A673 (cell line): ENCODE measurements around the gene CXCL6. TPM values are rescaled to one million over a fixed set of nuclear protein-coding genes. Genes with fewer than 3 reads are reported as not detected.

Experiments
- BruUV-seq: library from RNA; stranded (reverse); fragments of 400-500 nt; replicated peaks from 2 replicates; lab custom pipeline; 2021; lab: Mats Ljungman, UMichigan
- CTCF ChIA-PET: fragments of 300-600 bp; sonication (Branson Sonifier 250); formaldehyde crosslinking; loops from one replicate; lab custom pipeline; 2022; ENCODE audit warnings: antibody characterized with exemption; lab: Charles Lee
- POLR2A ChIA-PET: fragments of 300-600 bp; sonication (Branson Sonifier 250); formaldehyde crosslinking; loops from one replicate; lab custom pipeline; 2022; ENCODE audit warnings: antibody characterized with exemption; ENCODE audit not compliant: low non-redundant PET; lab: Charles Lee
- DNase-seq: peaks from one replicate; pipeline ENCODE4 v3.0.0-alpha.2; 2015; ENCODE audit warnings: low spot score
- H3K27ac ChIP-seq: fragments of 200-600 bp; sonication (generic); 2 replicates; pipeline ENCODE4 v1.5.1; 2016; ENCODE audit warnings: mixed run types, low read depth, mild to moderate bottlenecking, mixed read lengths, antibody characterized with exemption, low read length; ENCODE audit not compliant: poor library complexity, severe bottlenecking
- H3K27me3 ChIP-seq: fragments of 200-600 bp; sonication (generic); replicated peaks from 2 replicates; pipeline ENCODE4 v1.6.1; 2017; ENCODE audit warnings: mixed run types, low read depth, mild to moderate bottlenecking, mixed read lengths, antibody characterized with exemption, low read length; ENCODE audit not compliant: insufficient read depth, poor library complexity
- H3K36me3 ChIP-seq: fragments of 200-600 bp; sonication (generic); 2 replicates; pipeline ENCODE4 v1.6.1; 2016; ENCODE audit warnings: mixed run types, mild to moderate bottlenecking, mixed read lengths, antibody characterized with exemption, low read length; ENCODE audit not compliant: insufficient read depth, poor library complexity, severe bottlenecking
- H3K4me1 ChIP-seq: fragments of 200-600 bp; sonication (generic); 2 replicates; pipeline ENCODE4 v1.6.1; 2017; ENCODE audit warnings: mixed run types, mild to moderate bottlenecking, mixed read lengths, antibody characterized with exemption, low read length; ENCODE audit not compliant: insufficient read depth, poor library complexity, severe bottlenecking
- H3K4me3 ChIP-seq: fragments of 200-600 bp; sonication (generic); 2 replicates; pipeline ENCODE4 v1.5.1; 2016; ENCODE audit warnings: low read depth, mixed run types, mild to moderate bottlenecking, mixed read lengths, low read length; ENCODE audit not compliant: poor library complexity, severe bottlenecking
- H3K9me3 ChIP-seq: fragments of 200-600 bp; sonication (generic); 2 replicates; pipeline ENCODE4 v1.6.1; 2016; ENCODE audit warnings: mixed run types, low read depth, mild to moderate bottlenecking, mixed read lengths, antibody characterized with exemption, low read length; ENCODE audit not compliant: poor library complexity, severe bottlenecking
- CTCF ChIP-seq: fragments of 300-800, 200-600 bp; sonication (generic); conservative IDR thresholded peaks from 2 replicates; pipeline ENCODE4 v1.5.1; 2017; ENCODE audit warnings: low read depth, mild to moderate bottlenecking, antibody characterized with exemption, low read length, moderate library complexity, mixed read lengths
- EZH2 ChIP-seq: fragments of 200-600 bp; sonication (generic); IDR thresholded peaks from 2 replicates; pipeline ENCODE4 v1.6.1; 2017; ENCODE audit warnings: borderline replicate concordance, low read depth, mild to moderate bottlenecking, mixed read lengths, antibody characterized with exemption, low read length; ENCODE audit not compliant: poor library complexity, severe bottlenecking
- intact Hi-C: fragments of 100-400 bp; cut with micrococcal nuclease; formaldehyde crosslinking; loops from one replicate; pipeline ENCODE4 v1.10.0; 2022; ENCODE audit not compliant: unreplicated experiment
- total RNA-seq: library from RNA; stranded (reverse); gene quantifications from 2 replicates; pipeline ENCODE4 v1.2.3, GENCODE V29; 2021

CXCL6 gene
- total RNA-seq, 1 experiment from 2014 or later = 0.56 TPM

- DNase-seq = no peak
- BruUV-seq = no TSS peak
- Histone ChIP-seq H3K9me3 (no peaks in the 10 kb centered on the region), H3K27ac (no peak overlapping the region), H3K4me1 (no peaks in the 10 kb centered on the region), H3K27me3 (no peaks in the 10 kb centered on the region), H3K4me3 (no peak overlapping the region), H3K36me3 (no peaks in the 10 kb centered on the region)
- TF ChIP-seq CTCF = no peak
- no peak for TF ChIP-seq EZH2
- ChIA-PET POLR2A (no interaction called here), CTCF (no interaction called here)
- intact Hi-C loops = no loop called here
Measured at GRCh38 chr4:73844345-73844744, 7.9 kb downstream of the CXCL6 start.

- Histone ChIP-seq H3K27ac (no peak overlapping the region), H3K4me3 (no peak overlapping the region), H3K4me1 (no peaks in the 10 kb centered on the region), H3K36me3 (no peaks in the 10 kb centered on the region), H3K27me3 (no peaks in the 10 kb centered on the region), H3K9me3 (no peaks in the 10 kb centered on the region)
- intact Hi-C loops = no loop called here
- no peak for DNase-seq
- CTCF ChIA-PET = no interaction called here
- POLR2A ChIA-PET = no interaction called here
- TF ChIP-seq CTCF = no peak
- TF ChIP-seq EZH2 = no peak
- no TSS peak for BruUV-seq
Measured at GRCh38 chr4:73844806-73845205, 8.3 kb downstream of the CXCL6 start.

- Histone ChIP-seq H3K27me3 (no peaks in the 10 kb centered on the region), H3K4me1 (no peaks in the 10 kb centered on the region), H3K9me3 (no peaks in the 10 kb centered on the region), H3K4me3 (no peak overlapping the region), H3K27ac (no peak overlapping the region), H3K36me3 (no peaks in the 10 kb centered on the region)
- POLR2A ChIA-PET = no interaction called here
- BruUV-seq = no TSS peak
- no peak for DNase-seq
- CTCF ChIA-PET = no interaction called here
- intact Hi-C loops = no loop called here
- TF ChIP-seq CTCF = no peak
- TF ChIP-seq EZH2 = no peak
Measured at GRCh38 chr4:73847526-73848182, 11.2 kb downstream of the CXCL6 start.
